Heart right ventricle (tissue), 16 donors: Measurements from ENCODE around the gene GFY. TPM values are rescaled to one million over a fixed set of nuclear protein-coding genes. Genes with fewer than 3 reads are reported as not detected.

Experiments
- ATAC-seq, 8 donors: fragments of 200-7000 bp; cut with Tn5 transposase; one replicate each; pipeline ENCODE4 v1.9.1; 2020; ENCODE audit warnings: mild to moderate bottlenecking in 8 of 8, moderate library complexity in 8 of 8, moderate number of reproducible peaks in 1 of 8
- DNase-seq, 2 donors: peaks; one replicate each; pipeline ENCODE4 v3.0.0-alpha.2; 2020
- H3K27ac ChIP-seq, 10 donors: fragments of 200-600 bp; sonication (generic) in 2 of 10; one replicate each; pipeline versions ENCODE4 v1.5.0 to v1.8.0; 2020 to 2022; ENCODE audit warnings: mild to moderate bottlenecking in 3 of 10
- H3K27me3 ChIP-seq, 7 donors: fragments of 200-600 bp; one replicate each; pipeline ENCODE4 v1.8.0; 2021 to 2022; ENCODE audit warnings: mild to moderate bottlenecking in 2 of 7
- H3K36me3 ChIP-seq, 9 donors: fragments of 200-600 bp; sonication (generic) in 1 of 9; one replicate each; pipeline versions ENCODE4 v1.5.0 to v1.8.0; 2020 to 2022; ENCODE audit warnings: mild to moderate bottlenecking in 2 of 9
- H3K4me1 ChIP-seq, 9 donors: fragments of 200-600 bp; sonication (generic) in 1 of 9; one replicate each; pipeline versions ENCODE4 v1.5.0 to v1.8.0; 2020 to 2022; ENCODE audit warnings: mild to moderate bottlenecking in 4 of 9
- H3K4me3 ChIP-seq, 10 donors: fragments of 200-600 bp; sonication (generic) in 2 of 10; one replicate each; pipeline versions ENCODE4 v1.5.0 to v1.8.0; 2020 to 2022; ENCODE audit warnings: mild to moderate bottlenecking in 7 of 10, moderate library complexity in 2 of 10
- H3K9me3 ChIP-seq, 11 donors: fragments of 200-600 bp in 10 of 11; sonication (generic) in 2 of 11; one replicate each; pipeline versions ENCODE4 v1.5.0 to v1.8.0; 2013 to 2022; ENCODE audit warnings: mild to moderate bottlenecking in 2 of 11, control low read depth in 1 of 11, moderate library complexity in 1 of 11
- CTCF ChIP-seq, 9 donors: fragments of 200-600 bp; sonication (generic) in 2 of 9; IDR thresholded peaks; one replicate each; pipeline versions ENCODE4 v1.5.0 to v1.8.0; 2021 to 2022; ENCODE audit warnings: antibody characterized with exemption in 9 of 9, mild to moderate bottlenecking in 5 of 9, moderate library complexity in 1 of 9
- WGBS, 2 donors: extraction: QIAGEN DNeasy Blood & Tissue Kit; methylation state at CpG; one replicate each; pipeline ENCODE4 v1.1.7; 2013; ENCODE audit warnings: inconsistent platforms in 1 of 2; 5-methylcytosine and 5-hydroxymethylcytosine counted together
- intact Hi-C, 10 donors: fragments of 100-400 bp; cut with DNase I; formaldehyde crosslinking; loops; one replicate each; pipeline versions ENCODE4 v1.11.1 to v1.14.2; 2022
- polyA plus RNA-seq, 2 donors: library from polyadenylated mRNA; stranded (reverse); fragments of 200-250 nt; gene quantifications; one replicate each; pipeline ENCODE4 v1.2.3, GENCODE V29; 2013
- total RNA-seq, 10 donors: library from RNA; stranded (reverse); fragmentation: NEBNext Ultra II Directional in 3 of 10; extraction: Animal tissue kit (Norgen Biotek cat#: 25700) in 3 of 10; gene quantifications; one replicate each; pipeline versions ENCODE4 v1.2.1 to v1.2.4, GENCODE V29; 2021 to 2023
- donor health status: Arrhythmogenic right ventricular cardiomyopathy.
- donor health status: ischemic (EF 13 %, LVEDD 7.1; RV severe dilation, severe dysfunction).
- donor health status: healthy with polysubstance abuse.
- donor health status: DM: no; HTN: yes; CAD: no.
- donor health status: DM: no; HTN: no; CAD: no.
- donor health status: ischemic (EF 25% LVEDD 6.9; RV normal size, moderate dysfunction).
- donor health status: ischemic (EF 25% LVEDD 5.7; RV mildly dilated, moderate dysfunction).
- donor health status: healthy.
- donor health status: DM: yes; HTN: yes; CAD: no.
- donor health status: Ischemic cardiomyopathy.
- donor health status: ischemic (EF 35%, LVEDD 5.7; RV mildly dilated, moderate dysfunction).
- donor health status: nonischemic (EF 11% LVEDD 7.7; RV severe dilation, severe dysfunction).
- donor health status: DM: yes; HTN: yes; CAD: no.
- donor health status: PGD.
- donor health status: ischemic (EF 29% LVEDD 5.4; RV normal size, mild dysfunction).
- donor health status: nonischemic (EF 23%, LVEDD 6.1; RV moderate dilation, normal function).

GFY gene
- total and polyA plus RNA-seq, 12 donors: 0.13 TPM; not detected in 11

DNA sequence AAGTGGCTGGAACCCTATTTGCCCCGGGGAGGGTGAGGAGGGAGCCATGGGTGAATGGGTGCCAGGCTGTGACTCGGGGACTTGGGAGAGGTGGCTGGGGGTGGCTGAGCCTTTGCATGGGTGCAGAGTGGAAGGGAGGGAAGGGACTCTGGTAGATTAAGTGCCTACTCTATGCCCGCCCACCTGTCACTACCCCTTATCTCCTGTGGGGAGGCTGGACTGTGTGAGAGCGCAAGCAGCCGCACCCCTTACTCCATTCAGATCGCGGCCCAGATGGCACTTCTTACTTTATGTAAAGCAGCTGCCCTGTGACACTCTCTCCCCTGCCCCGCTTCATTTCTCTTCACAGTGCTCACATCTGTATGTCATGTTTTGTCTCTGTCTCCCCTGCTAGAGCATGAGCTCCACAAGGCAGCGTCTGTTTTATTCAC, 34.2 kb upstream of the GFY start:
- Histone ChIP-seq H3K4me1 (peaks cover 0 to 6% (median 0%) of the 10 kb centered on the region in 9 donors), H3K36me3 (no peaks in the 10 kb centered on the region), H3K4me3 (no peak overlapping the region), H3K27ac (no peak overlapping the region), H3K9me3 (no peaks in the 10 kb centered on the region), H3K27me3 (peaks cover 4 to 48% (median 9%) of the 10 kb centered on the region in 7 donors)
- intact Hi-C loops: loop anchor here in 5 of 10 donors (5.0 to 10.0 kb wide), 5 partner anchors 46 to 181 kb away; partner anchors contain the start of gene SLC17A7 (in 1 of the 5)
- WGBS, 2 donors: 37 to 39% methylated on average over 9 of the region's 9 CpGs
- ATAC-seq (no peak), DNase-seq (no peak)
- TF ChIP-seq CTCF (IDR thresholded peaks at IDR 0.05): no peak

DNA sequence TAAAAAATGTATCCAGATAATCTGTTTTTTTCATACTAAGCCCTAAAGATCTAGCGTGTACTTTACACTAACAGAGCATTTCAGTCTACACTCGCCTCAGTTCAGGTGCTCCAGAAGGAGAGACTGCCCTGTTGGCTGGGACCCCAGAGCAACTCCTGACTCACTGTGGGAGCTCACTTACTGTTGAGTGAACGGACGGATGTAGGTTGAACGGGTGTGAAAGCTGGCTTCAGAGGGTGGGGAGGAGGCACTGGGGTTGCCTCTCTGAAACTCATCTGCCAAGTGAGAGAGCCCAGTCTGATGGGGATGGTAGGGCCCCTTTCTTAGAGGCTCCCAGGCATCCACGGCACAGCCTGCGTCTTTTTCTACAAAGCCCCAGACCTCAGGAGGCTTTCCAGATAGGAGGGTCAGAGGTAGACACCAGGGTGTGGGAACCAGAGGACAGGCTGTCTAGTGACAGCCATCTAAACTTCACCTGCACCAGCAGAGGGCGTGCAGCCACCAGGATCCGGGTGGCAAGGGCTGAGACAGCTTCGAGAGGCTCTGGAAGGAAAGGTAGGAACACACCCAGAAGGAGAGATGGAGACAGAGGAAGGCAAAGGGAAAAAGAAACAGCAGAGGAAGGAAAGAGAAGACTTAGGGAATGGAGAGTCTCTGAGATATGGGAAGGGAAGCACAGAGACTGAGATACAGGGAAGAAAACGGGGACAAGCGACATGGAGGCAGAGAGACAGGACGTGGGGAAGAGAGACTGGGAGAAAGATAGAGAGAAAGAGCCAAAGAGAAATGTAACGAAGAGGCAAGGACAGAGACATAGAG, 33.4 kb upstream of the GFY start:
- peak; percentile 73 to 80 for DNase-seq

DNA sequence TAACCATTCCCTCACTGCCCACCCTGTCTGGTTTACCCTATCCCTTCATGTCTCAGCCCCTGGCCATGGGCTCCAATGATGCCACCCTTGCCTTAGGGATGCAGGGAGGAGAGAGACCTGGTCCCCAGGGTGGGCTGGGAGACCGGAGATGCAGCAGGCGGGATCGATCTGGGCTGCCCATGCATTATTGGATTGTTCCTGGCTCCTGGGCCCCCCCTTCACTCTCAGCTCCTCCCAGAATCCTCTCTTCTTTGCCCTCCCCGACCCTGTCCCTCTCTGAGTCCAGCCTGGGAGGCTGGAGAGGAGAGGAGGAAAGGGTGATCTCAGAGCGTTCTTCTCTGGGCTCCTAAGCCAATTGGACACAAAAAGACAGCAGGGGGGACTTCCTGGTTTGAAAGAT, 31.3 kb upstream of the GFY start:
- ATAC-seq (no peak), DNase-seq (no peak)
- no peak for TF ChIP-seq CTCF (IDR thresholded peaks at IDR 0.05)
- H3K36me3 ChIP-seq: no peaks in the 10 kb centered on the region
- H3K4me3 ChIP-seq: no peak overlapping the region
- intact Hi-C loops: loop anchor here in 6 of 10 donors (2.0 to 10.0 kb wide), 6 partner anchors 43 to 178 kb away; partner anchors contain the start of gene SLC17A7 (in 1 of the 6)
- H3K27me3 ChIP-seq: peaks cover 5 to 46% (median 13%) of the 10 kb centered on the region in 7 donors
- WGBS, 2 donors: 38 to 53% methylated on average over 5 of the region's 5 CpGs
- H3K27ac ChIP-seq: no peak overlapping the region
- peaks cover 0 to 6% (median 0%) of the 10 kb centered on the region in 9 donors for H3K4me1 ChIP-seq
- no peaks in the 10 kb centered on the region for H3K9me3 ChIP-seq

More for the DNA sequence above, 33.4 kb upstream of the GFY start:
- H3K4me1 ChIP-seq: peaks cover 0 to 6% (median 0%) of the 10 kb centered on the region in 9 donors
- intact Hi-C loops: loop anchor here (1.0 to 10.0 kb wide), 7 partner anchors 46 to 181 kb away; partner anchors contain the start of gene SLC17A7 (in 1 of the 10)
- peaks cover 4 to 48% (median 9%) of the 10 kb centered on the region in 7 donors for H3K27me3 ChIP-seq
- WGBS, 2 donors: 23% methylated on average over 14 of the region's 14 CpGs
- no peak overlapping the region for H3K27ac ChIP-seq
- TF ChIP-seq CTCF (IDR thresholded peaks at IDR 0.05): peak; percentile 65 to 90 (median 83)
- ATAC-seq: peak; percentile 68 to 91 (median 84)
- no peaks in the 10 kb centered on the region for H3K9me3 ChIP-seq
- H3K4me3 ChIP-seq: no peak overlapping the region
- H3K36me3 ChIP-seq: no peaks in the 10 kb centered on the region

DNA sequence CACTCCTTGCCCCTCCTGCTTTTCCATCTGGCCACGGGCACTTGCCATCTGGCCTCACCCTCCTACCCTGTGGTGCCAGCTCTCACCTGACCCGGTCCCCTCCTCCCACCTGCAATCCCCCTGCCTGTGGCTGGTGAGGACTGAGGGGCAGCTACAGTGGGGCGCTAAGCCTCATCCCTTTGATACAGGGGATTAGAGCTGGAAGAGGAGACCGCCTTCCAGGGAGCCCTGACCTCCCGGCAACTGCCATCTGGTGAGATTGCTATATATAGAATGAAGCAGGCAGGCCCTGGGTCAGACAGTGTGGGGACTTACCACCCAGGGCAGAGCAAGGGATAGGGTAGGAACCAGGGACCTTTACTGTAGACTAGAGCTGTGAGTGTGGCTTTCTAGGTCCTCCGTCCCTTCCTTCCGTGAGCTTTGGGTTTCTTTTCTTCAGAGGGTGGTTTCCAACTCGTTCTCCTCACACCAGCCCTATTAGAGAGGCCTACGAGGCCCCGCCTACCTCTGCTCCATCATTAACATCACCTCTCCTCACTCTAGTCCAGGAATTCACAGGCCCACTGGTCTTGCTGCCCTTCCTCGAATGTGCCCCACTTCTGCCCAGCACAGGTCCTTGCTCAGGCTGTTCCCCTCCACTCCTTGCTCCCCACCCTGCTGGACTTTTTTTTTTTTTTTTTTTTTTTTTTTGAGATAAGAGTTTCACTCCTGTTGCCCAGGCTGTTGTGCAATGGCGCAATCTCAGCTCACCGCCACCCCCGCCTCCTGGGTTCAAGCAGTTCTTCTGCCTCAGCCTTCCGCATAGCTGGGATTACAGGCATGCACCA, 29.4 kb upstream of the GFY start:
- TF ChIP-seq CTCF (IDR thresholded peaks at IDR 0.05): no peak
- Histone ChIP-seq H3K27ac (no peak overlapping the region), H3K27me3 (peaks cover 5 to 33% (median 9%) of the 10 kb centered on the region in 7 donors), H3K36me3 (no peaks in the 10 kb centered on the region), H3K4me1 (peaks cover 0 to 6% (median 0%) of the 10 kb centered on the region in 9 donors), H3K9me3 (no peaks in the 10 kb centered on the region), H3K4me3 (no peak overlapping the region)
- WGBS, 2 donors: 75% methylated on average over 15 of the region's 15 CpGs
- intact Hi-C loops: loop anchor here in 1 of 10 donors (10.0 kb wide), 1 partner anchor 149 kb away; no protein-coding TSS in a partner anchor
- ATAC-seq (no peak), DNase-seq (no peak)
